Measurements from ENCODE around the gene CDON. TPM values are rescaled to one million over a fixed set of nuclear protein-coding genes. Genes with fewer than 3 reads are reported as not detected.

Gene CDON
- total RNA-seq, 4 donors from 2014 or later = 14.2 to 40.9 (median 29.1) TPM

GRCh38 chr11:125941267-125941618 lies 121.4 kb downstream of the CDON start:
- no peaks in the 10 kb centered on the region for H3K36me3 ChIP-seq
- no peak for ATAC-seq
- H3K4me3 ChIP-seq = no peak overlapping the region
- no peaks in the 10 kb centered on the region for H3K27me3 ChIP-seq
- H3K27ac ChIP-seq = no peak overlapping the region
- TF ChIP-seq POLR2AphosphoS5 (IDR thresholded peaks at IDR 0.05) (no peak), CTCF (IDR thresholded peaks at IDR 0.05) (no peak)
- H3K4me1 ChIP-seq = peaks cover 0 to 15% (median 9%) of the 10 kb centered on the region in 3 donors
- whole genome bisulfite sequencing, 2 donors (ENCODE audit: low coverage in 1 of 2) = 80 to 83% methylated on average over 3 to 4 of the region's 4 CpGs
- H3K9me3 ChIP-seq = no peaks in the 10 kb centered on the region

GRCh38 chr11:125940145-125940544 lies 122.5 kb downstream of the CDON start:
- H3K4me1 ChIP-seq = peaks cover 0 to 15% (median 12%) of the 10 kb centered on the region in 3 donors
- 100% methylated on average over 3 to 4 of the region's 4 CpGs for WGBS, 2 donors (ENCODE audit: low coverage in 1 of 2)
- no peaks in the 10 kb centered on the region for H3K9me3 ChIP-seq
- no peak for ATAC-seq
- H3K27ac ChIP-seq = no peak overlapping the region
- no peaks in the 10 kb centered on the region for H3K36me3 ChIP-seq
- TF ChIP-seq EP300 (IDR thresholded peaks at IDR 0.05) (no peak), POLR2A (IDR thresholded peaks at IDR 0.05) (no peak), CTCF (IDR thresholded peaks at IDR 0.05) (no peak), POLR2AphosphoS5 (IDR thresholded peaks at IDR 0.05) (no peak)
- H3K4me3 ChIP-seq = no peak overlapping the region
- no peaks in the 10 kb centered on the region for H3K27me3 ChIP-seq

- H3K4me1 ChIP-seq = peaks cover 0 to 15% (median 12%) of the 10 kb centered on the region in 3 donors
- H3K9me3 ChIP-seq = no peaks in the 10 kb centered on the region
- no peak for TF ChIP-seq POLR2A (IDR thresholded peaks at IDR 0.05)
- no peak for TF ChIP-seq EP300 (IDR thresholded peaks at IDR 0.05)
- no peak for TF ChIP-seq POLR2AphosphoS5 (IDR thresholded peaks at IDR 0.05)
- no peak for TF ChIP-seq CTCF (IDR thresholded peaks at IDR 0.05)
- no peaks in the 10 kb centered on the region for H3K27me3 ChIP-seq
- no peak overlapping the region for H3K4me3 ChIP-seq
- ATAC-seq = no peak
- no peak overlapping the region for H3K27ac ChIP-seq
- WGBS, 2 donors (ENCODE audit: low coverage in 1 of 2) = 20% methylated on average over 1 of the region's 4 CpGs; no CpG with 5 or more reads in 1 of the 2 donors
- no peaks in the 10 kb centered on the region for H3K36me3 ChIP-seq
These were observed 123.6 kb downstream of the CDON start for GRCh38 chr11:125939081-125939521.

GRCh38 chr11:125938418-125938817 lies 124.2 kb downstream of the CDON start:
- no peak overlapping the region for H3K4me3 ChIP-seq
- H3K27ac ChIP-seq = no peak overlapping the region

More at GRCh38 chr11:125938418-125938817, 124.2 kb downstream of the CDON start:
- Histone ChIP-seq H3K27me3 (no peaks in the 10 kb centered on the region), H3K4me1 (peaks cover 0 to 15% (median 12%) of the 10 kb centered on the region in 3 donors), H3K36me3 (no peaks in the 10 kb centered on the region), H3K9me3 (no peaks in the 10 kb centered on the region)
- TF ChIP-seq EP300 (IDR thresholded peaks at IDR 0.05) (no peak), POLR2AphosphoS5 (IDR thresholded peaks at IDR 0.05) (no peak), POLR2A (IDR thresholded peaks at IDR 0.05) (no peak), CTCF (IDR thresholded peaks at IDR 0.05) (no peak)
- WGBS, 2 donors (ENCODE audit: low coverage in 1 of 2) = 92 to 100% methylated on average over 2 to 3 of the region's 5 CpGs
- no peak for ATAC-seq
